ENCODE results near the gene FDPS.

DNA sequence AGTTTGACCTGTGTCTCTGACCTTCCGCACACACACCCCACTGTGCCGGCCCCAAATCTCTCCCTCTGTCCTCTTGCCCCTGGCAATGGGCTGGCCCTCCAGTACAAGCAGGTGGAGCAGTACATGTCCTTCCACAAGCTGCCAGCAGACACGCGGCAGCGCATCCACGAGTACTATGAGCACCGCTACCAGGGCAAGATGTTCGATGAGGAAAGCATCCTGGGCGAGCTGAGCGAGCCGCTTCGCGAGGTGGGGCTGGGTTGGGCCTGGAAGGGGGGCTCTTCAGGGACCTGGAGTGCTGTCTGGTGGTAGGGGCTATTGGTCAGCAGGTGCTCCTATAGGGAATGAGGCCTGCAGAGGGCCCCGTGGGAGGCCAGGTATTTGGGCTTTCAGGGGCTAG lies 23.6 kb upstream of the FDPS start:
- TF ChIP-seq CTCF (conservative IDR thresholded peaks at IDR 0.05; ENCODE audit: low read depth, low read length) = no peak
- no peak for TF ChIP-seq EZH2 (IDR thresholded peaks at IDR 0.05; ENCODE audit: low read length, unreplicated experiment)
- no peak for TF ChIP-seq EZH2phosphoT487 (IDR thresholded peaks at IDR 0.05; ENCODE audit: borderline replicate concordance, low read length)
